NCI-H2029 (cell line): Measurements from ENCODE around the gene ABCG1.
"Not testable (repeated sequence)": the region's sequence is repeated elsewhere in the genome, so short reads cannot be mapped to it uniquely, and the experiment has no call there.

Source experiments
- DNase-seq: peaks from one replicate; lab custom pipeline; 2025; lab: John Stamatoyannopoulos, UW

ABCG1 gene

DNA sequence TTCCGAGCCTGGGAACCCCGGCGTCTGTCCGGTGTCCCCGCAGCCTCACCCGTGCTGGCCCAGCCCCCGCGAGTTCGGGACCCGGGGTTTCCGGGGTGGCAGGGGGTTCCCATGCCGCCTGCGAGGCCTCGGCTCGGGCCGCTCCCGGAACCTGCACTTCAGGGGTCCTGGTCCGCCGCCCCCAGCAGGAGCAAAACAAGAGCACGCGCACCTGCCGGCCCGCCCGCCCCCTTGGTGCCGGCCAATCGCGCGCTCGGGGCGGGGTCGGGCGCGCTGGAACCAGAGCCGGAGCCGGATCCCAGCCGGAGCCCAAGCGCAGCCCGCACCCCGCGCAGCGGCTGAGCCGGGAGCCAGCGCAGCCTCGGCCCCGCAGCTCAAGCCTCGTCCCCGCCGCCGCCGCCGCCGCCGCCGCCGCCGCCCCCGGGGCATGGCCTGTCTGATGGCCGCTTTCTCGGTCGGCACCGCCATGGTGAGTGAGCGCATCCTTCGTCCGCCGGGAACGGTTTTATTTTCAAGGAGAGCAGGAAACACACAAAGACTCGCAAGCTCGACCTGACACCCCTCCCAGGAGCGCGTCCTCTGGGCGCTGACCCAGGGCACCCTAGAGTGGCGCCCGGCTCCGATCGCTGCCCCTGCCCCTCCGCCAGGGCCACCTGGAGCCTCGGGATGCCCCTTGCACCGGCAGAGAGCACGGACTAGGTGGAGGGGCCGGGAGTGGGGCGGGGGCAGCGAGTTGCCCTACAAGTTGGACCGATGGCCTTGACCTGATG is at the start of gene ABCG1:
TSS of gene ABCG1 (plus strand) at position 305 of the 770 bp plus-strand sequence. CDS start at position 428, 123 bp downstream.
- peak; percentile 34 for DNase-seq

DNA sequence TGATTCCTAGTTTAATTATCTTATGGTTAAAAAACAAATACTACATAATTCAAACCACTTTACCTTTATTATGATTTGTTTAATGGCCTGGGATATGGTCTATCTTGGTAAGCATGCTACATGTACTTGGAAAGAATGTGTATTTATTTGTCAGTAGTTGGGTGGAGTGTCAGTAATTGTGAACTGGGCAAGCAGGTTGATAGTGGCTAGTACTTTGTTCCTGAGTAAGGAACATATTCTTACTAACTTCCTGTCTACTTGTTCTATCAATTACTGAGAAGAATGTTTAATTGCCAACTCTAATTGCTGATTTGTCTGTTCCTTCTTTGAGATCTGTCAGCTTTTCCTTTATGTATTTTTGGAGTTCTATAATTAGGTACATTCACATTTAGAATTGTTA is 49.2 kb upstream of the ABCG1 start:
- DNase-seq, result no peak

DNA sequence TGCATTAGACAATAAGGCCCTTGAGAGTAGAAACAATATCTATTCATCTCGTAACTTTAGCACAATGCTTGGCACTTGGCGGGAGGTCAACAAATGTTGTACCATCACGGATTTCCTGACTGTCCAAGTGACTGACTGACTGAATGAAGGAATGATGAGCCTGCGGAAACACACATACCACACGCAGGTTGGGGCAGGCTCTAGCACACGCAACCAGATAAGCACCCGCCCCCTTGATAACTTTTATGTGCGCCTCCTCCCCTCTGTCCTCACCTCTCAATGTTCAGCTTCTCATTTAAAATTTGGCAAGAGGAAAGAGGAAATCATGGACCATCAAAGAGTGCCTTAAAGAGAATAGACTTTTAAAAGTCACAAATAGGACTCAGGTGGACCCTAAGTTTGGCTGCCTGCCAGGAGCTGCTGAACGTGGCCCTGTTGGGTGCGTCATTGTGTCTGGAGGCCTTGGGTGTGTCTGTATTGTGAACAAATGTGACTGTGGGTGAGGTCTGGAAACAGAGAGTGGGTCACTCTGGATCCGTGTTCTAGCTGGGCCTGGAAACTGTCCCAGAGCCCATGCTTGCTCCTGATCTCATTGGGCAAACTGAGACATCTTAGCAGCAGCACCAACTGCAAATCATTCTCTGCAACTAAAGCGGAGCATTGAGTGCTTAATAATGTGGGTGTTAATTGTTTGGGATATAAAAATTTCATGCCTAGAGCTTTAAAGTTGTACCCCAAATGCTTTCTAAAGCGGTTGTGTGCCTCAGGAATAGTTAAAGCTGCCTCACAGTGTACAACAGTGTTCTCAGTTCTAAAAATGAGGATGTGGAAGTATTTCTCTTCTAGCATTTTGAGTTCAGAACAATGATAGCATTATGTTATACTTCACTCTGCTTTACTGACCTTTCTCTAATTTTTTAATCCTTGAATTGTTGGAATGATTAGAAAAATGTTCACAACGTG is 47.6 kb upstream of the ABCG1 start:
- DNase-seq, result no peak

DNA sequence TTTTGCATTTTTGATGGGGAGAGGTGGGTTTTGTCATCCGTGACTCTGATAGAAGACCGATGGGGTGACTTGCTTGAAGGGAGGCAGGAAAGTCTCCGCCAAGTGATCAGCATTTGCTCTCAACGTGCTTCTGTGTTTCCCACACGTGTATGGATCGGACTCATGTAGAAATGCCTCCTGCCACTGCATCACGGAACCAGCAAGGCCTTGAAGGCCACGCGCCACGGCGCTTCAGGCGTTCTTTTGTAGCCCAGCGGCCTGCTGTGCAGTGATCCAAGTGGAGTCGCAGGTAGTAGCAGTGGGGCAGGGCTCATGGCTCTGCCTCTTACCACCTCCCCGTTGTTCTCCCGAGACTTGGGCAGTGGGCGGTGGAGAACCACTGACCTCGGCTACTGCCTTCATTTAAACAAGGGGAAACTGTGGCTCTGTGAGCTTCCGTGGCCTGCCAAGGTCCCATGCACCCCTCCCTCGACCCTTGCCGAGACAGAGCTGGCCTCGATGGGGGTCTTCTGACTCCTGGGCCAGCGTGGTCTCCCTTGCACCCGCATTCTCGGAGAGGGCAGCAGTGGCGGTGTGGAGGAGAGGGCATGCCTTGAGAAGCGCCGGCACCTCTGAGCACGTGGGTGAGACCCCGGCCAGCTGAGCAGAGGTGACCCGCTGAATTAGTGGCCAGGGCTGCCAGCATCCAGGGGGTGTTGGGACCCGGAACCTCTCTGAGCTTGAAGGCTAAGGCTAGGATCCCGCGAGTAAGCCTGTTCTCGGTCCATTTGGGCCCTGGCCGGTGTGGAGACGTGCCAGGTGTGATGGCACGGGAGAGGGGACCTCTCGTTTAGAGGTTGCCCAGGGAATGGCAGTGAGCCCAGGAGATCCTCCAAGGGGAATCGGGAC is 46.1 kb upstream of the ABCG1 start:
- DNase-seq, result no peak

DNA sequence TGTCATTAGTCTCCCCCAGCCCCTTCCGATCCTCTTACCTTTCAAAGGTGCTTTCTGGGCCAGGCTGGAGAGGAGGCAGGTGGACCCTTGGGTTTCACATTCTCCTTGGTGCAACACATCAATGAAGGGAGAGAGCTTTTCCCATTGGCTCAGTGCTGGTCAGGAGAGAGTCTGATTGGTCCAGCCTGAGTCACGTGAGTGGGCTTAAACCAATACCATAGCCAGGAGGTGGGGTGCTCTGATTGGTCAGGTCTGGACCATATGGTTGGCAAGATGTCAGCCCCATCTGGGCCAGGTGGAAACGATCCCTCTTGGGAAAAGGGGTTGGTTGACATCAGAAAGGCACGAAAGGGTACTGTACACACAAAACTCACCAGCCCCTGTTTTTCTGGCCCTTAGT is 44.8 kb upstream of the ABCG1 start:
- DNase-seq, result no peak

DNA sequence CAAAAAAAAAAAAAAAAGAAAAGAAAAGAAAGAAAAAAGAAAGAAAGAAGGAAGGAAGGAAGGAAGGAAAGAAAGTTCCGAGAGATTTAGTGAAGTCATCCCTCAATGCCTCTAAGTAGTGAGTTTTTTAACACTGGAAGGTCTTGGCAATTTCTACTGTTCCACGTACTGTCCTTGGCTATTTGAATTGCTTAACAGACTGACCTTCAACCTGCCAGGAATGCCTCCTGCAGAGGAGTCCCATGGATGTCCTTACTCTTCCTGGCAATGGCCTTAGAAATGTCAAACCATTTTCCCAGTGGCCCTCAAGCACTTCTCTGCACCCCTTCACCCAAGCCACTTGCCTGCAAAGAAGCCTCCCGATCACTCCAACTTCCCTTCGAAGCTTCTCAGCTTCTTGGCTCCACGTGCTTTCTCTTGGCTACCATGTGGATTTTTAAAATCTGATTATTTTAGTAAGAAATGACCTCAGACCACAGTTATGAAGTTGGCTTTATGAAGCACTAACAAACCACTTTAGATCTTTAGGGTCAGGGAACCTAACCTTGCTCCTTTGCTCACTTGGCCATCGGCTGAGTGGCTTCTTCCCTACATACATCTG is 43.7 kb upstream of the ABCG1 start:
- no peak for DNase-seq

DNA sequence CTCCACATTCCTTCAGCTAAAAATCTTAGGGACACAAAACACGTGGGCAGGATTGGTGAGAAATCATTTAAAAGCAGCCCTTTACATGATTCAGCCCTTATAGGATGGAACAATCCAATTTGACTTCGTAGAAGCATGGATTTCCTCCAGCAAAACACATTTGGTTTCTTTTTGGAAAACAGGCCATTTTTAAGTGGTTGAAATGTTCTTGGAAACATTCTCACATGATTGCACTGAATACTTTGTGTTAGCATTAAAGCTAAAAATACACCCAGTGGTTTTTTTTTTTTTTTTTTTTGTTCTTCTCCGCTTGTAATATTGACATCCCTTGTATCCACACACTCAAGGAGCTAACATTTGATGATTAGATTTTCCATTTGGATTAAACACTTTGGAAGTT is 42.1 kb upstream of the ABCG1 start:
- no peak for DNase-seq

DNA sequence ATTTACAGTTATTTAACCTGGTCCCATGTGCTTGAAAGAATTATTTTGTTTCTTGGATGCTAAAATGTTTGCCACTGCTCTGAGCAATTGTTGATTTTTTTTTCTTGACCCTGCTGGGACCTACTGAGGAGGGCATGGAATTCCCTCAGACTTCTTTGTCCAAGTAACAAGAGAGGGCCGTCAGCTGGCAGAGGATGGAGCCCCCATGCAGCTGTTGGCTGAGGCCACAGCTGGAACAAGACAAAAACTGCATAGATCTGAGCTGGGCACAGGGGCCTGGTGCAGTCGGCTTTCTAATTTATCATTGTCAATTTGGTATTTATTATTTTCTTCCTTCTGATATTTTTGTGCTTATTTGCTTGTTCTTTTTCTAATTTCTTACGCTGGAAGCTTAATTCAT is 39.6 kb upstream of the ABCG1 start:
- DNase-seq, result no peak

DNA sequence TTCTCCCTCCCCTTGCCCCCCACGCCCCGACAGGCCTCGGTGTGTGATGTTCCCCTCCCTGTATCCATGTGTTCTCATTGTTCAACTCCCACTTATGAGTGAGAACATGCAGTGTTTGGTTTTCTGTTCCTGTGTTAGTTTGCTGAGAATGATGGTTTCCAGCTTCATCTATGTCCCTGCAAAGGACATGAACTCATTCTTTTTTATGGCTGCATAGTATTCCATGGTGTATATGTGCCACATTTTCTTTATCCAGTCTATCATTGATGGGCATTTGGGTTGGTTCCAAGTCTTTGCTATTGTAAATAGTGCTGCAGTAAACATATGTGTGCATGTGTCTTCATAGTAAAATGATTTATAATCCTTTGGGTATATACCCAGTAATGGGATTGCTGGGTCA is 38.9 kb upstream of the ABCG1 start:
- DNase-seq, result not testable (repeated sequence)

DNA sequence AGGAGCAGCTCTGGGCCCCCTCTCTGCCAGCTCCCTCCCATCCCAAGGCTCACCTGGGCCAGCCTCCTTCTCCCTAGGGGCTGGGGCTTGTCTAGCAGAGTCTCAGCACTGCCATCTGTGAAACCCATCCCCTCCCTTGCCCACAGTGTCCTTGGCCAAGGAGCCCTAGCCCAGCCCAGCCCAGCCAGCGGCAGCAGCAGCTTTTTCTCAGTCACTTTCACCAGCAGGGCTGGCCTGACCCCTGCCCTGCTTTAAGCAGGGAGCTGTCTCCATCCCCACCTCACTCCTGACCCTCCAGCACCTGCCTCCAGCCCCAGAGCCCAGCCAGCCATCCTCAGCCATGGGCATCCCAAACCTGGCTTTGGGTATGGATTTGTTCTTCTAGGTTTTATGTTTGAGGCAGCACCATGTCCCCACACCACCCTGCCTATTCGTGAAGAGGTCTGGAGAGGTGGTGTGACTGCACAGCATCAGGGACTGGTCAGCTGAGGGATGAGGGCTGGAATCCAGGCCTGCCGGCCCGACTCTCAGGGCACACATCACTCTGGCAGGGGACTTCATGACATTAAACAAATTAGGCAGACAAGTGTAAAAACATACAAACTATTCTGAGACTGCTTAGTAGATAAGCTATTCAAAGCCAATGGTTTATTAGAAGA is 36.1 kb upstream of the ABCG1 start:
- DNase-seq, result no peak

DNA sequence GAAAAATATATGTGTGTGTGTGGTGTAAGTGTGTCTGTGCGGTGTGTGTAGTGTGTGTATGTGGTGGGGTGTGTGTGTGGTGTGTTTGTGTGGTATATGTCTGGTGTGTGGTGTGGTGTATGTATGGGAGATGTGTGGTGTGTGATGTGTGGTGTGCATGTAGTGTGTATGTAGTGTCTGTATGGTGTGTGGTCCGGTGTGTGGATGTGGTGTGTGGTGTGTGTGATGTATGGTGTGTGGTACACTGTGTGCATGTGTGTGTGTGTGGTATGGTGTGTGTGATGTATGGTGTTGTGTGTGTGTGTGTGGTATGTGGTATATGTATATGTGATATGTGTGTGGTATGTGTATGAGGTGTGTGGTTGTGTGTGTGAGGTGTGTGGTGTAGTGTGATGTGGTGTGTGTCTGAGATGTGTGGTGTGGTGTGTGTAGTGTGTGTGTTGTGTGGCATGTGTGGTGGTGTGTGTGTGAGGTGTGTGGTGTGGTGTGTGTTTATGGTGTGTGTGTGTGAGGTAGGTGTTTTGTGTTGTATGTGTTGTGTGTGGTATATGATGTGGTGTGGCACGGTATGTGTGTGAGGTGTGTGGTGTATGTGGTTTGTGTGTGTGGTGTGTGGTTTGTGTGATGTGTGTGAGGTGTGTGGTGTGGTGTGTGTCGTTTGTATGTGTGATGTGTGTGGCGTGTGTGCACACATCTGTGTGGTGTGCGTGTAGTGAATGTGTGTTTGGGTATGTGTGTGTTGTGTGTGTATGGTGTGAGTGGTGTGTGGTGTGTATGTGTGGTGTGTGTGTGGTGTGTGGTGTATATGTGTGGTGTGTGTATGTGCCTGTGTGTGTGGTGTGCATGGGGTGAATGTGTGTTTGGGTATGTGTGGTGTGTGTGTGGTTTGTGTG is 35.3 kb upstream of the ABCG1 start:
- no peak for DNase-seq

DNA sequence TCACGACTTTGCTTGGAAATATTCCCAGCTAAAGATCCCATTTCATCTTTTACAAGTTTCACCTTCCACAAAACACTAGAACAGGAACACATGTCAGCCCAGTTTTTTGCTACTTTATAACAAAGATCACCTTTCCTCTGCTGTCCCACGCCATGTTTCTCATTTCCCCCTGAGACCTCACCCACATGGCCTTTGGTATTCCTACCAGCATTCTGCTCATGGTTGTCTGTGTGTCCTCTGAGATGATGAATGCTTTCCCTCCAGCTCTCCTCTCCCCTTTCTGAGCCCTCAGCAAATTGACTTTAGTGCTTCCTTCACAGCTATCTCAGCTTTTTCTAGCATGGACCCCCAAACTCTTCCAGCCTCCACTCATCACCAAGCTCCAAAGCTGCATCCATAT is 32.3 kb upstream of the ABCG1 start:
- no peak for DNase-seq

DNA sequence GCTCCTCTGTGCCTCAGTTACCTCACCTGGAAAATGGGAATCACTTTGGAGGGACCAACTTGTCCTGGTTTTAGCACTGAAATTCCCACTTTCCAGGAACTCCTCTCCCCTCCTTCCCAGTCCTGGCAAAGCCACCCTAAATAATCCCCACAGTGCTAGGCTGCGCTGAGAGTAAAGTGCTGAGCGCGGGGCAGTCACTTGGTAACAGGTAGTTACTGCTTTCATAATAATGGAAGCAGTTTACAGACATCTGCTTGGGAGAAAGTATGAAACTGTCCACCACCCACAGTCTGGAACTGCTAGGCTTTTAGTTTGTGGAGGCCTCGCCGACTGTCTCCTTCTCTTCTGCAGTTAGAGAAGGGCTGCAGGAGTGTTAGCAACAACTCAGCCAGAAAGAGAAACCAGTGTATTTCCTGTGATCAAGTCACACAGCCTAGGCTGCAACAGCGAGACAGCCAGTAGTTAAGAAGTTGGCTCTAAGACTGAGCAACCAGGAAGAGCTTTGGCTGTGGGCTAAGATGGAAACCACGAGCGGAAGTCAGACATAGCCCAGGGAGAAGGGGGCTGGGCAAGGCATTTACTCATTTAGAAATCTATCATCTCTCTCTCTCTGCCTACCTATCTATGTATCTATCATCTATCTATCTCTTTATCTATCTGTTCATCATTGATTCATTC is 30.8 kb upstream of the ABCG1 start:
- no peak for DNase-seq

DNA sequence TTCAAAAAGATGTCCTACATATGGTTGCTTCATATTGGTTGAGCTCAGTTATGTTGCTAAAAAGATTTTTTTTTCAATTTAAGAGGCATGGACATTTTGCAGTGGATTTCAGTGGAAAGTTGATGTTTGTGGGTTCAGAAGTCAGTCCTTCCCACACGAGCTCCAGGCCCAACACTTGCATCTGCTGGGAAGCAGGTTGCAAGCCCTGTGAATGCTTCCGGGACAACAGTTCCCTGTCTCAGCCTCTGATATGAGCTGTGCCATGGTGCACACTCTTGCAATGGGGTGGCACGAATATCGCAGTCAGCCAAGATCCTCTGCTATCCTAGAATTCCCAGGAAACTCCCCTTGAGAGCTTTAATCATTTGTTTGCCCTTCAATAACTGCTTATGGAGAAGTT is 30.3 kb upstream of the ABCG1 start:
- no peak for DNase-seq

DNA sequence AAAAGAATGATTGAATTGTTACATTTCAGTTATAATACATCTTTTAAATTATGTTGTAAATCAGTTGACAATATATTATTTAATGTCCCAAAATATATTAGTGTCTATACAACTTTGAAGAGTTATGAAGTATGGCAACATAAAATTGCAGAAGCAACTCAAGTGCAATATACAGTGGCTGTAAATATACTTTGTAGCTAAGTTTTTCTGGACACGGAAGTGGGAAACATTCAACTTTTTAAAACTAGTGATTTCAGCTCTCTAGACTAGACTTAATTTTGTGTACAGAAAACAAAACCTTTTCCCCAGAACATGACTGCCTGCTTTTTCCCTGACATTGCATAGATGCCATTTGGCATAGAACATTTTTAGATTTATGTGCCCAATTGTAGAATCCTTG is 29.5 kb upstream of the ABCG1 start:
- no peak for DNase-seq

DNA sequence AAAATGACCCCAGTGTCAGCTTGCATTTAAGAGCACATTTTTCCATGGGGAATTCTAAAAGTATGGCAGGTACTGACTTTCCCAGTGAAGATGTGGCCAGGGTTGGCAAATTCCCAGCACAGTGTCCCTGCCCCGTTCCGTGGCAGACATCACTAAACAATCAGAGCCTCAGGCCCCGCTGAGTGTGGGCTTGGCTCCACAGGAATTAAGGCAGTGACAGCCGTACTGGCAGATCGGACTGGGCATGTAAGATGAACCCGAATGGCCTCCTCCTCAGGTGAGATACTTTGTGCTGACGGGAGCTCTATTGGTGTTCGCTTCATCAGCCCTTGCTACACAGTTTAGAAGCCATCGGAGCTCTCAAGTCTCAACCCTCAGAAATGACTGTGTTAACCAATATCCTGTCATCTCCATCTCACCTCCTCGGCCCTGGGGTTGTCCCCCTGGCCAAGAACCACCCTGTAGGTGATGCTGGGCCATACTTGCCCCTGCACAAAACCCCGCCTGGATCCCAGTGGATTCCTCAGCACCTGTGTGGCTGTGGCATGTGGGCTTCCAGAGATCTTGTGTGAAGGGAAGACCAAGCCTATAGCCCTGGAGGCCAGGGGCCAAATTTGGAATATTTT is 29.0 kb upstream of the ABCG1 start:
- no peak for DNase-seq

DNA sequence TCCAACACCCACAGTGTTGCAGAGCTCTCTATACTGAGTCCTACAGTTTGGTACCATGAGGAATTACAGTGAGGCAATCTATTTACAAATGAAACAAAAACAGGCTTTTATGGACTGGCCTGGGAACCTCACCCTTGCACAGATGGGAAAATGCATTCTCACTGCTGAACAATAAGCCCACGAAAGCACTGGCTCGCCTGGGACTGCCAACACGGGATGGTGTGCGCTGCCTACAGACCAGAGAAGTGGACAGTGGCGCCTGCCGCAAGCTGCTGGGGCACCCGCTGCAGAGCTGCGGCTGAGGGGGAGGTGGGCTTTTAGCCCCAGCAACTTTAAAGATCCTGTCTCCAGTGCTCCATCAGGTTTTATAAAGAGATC is 28.5 kb upstream of the ABCG1 start:
- no peak for DNase-seq

DNA sequence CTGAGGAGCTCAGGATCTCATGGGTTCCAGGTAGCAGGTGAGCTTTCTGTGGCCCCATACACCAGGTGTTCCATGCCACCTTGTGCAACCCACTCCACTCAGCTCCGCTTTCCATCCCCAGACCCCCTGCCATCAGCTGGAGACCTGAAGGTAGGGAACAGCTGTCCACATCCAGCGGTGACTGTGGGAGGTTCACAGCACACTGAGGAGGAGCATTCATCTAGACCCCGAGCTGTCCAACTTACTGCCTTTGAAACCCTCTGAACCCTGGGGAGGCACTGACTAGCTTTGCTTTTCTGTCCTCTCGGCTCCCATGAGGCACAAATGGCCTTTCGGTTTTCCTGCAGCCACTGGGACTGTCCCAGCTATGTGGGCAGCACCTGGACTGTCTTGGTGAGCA is 27.9 kb upstream of the ABCG1 start:
- DNase-seq, result no peak
